Stimulated activated CD4-positive, alpha-beta T cell treated with anti-CD3 and anti-CD28 coated beads, Interleukin-2, amount 100 ng/mL, for 24 hours (primary cell): Measurements from ENCODE around the gene NUP160.
"Not testable (repeated sequence)": the region's sequence is repeated elsewhere in the genome, so short reads cannot be mapped to it uniquely, and the experiment has no call there.

Source experiments
- DNase-seq, 2 donors: peaks; one replicate each; pipeline ENCODE4 v3.0.0-alpha.2; 2020

Gene NUP160

GRCh38 chr11:47847892-47848699 is at the start of gene NUP160:
TSS of gene NUP160 (minus strand) at chr11:47848350. CDS start at chr11:47848318, 32 bp downstream.
- peak; percentile 93 to 95 for DNase-seq

GRCh38 chr11:47896199-47896598 is 48.0 kb upstream of the NUP160 start:
- no peak for DNase-seq

DNA sequence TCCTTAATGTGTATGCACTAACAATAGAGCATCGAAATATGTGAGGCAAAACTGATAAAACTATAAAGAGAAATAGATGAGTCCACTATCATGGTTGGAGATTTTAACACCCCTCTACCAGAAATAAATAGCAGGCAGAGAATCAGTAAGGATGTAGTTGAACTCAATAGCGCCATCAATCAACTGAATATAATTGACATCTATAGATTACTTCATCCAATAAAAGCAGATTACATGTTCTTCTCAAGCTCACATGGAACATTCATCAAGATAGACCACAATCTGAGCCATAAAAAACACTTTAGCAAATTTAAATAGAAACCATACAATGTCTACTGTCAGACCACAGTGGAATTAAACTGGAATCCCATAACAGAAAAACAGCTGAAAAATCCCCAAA is 46.9 kb upstream of the NUP160 start:
- DNase-seq: no peak

DNA sequence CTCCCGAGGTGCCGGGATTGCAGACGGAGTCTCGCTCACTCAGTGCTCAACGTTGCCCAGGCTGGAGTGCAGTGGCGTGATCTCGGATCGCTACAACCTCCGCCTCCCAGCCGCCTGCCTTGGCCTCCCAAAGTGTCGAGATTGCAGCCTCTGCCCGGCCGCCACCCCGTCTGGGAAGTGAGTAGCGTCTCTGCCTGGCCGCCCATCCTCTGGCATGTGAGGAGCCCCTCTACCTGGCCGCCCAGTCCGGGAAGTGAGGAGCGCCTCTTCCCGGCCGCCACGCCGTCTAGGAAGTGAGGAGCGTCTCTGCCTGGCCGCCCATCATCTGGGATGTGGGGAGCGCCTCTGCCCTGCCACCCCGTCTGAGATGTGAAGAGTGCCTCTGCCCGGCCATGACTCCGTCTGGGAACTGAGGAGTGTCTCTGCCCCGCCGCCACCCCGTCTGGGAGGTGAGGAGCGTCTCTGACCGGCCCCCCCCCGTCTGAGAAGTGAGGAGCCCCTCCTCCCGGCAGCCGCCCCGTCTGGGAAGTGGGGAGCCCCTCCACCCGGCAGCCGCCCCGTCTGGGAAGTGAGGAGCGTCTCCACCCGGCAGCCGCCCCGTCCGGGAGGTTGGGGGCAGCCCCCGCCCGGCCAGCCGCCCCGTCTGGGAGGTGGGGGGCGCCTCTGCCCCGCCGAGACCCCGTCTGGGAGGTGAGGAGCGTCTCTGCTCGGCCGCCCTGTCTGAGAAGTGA is 44.6 kb upstream of the NUP160 start:
- not testable (repeated sequence) for DNase-seq

DNA sequence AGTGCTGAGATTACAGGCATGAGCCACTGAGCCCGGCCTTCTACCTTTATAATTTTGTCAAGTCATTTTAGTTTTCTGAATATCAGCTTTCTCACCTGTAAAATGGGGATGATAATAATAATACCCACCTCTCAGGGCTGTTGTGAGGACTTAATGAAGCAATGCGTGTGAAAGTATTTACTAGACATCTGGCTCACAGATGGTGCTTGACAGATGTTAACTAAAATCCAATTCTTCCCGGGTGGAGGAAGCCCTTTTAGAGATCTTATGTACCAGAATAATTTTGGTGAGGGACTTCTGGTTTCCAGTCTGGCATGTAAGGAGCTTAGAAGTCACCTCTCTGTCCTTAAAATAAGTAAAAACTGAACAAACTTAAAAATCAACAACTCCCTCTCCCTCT is 43.7 kb upstream of the NUP160 start:
- no peak for DNase-seq

DNA sequence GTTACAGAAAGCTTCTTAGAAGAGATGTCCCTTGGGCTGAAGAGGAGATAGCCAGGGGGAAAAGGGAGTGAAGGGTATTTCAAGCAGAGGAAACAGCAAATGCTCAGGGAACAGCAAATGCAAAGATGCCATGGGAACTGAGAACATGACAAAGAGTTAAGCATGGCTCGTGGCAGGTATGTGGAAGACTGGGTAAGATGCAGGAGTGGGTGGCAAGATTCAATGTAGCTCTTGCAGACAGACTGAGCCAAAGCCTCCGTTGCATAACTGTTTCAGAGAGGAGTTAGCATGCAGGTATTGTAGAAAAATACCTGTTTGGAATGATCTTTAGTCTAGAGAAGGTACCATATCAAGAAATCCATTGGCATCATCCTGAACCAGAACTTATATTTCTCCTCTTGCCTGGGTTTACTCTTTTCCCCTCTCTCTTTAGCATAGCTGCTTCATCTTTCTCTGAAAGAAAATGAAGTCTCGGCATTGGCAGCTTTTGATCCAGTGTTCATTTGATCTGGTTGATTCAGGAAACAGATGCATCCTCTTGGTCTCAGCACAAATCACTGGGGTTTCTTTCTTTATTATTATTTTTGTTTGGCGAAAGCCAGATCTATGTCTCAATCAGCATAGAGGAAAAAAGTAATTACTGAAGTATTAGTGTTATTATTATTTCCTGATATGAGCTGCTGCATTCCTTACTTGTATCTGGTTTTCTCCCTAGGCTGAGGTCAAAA is 41.7 kb upstream of the NUP160 start:
- no peak for DNase-seq

DNA sequence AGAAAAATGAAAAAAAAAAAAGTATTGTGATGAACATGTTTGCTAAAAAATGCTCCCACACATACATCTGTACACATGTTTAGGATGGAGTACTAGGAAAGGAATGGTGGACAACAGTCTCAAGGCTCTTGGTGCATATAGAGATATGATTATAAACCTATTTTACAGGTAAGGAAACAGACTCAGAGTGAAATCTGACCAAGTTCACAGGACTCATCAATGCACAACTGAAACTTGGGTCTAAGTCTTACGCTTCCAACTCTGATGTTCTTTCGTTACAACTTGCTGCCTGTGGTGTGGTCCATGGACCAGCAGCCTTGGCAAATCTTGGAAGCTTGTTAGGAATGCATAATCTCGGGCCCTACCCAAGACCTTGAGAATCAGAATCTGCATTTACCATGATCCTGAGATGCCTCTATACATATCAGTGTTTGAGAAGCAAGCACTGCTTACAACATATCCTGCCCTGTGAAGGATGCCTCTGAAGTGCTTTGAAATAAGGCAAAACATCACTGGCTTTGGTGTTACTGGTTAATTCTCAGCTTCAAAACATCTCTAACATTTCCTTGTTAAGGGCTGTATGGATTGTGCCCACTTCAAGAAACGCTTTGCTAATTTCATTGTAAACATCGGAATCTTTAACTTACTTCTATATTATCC is 39.9 kb upstream of the NUP160 start:
- no peak for DNase-seq

GRCh38 chr11:47886096-47886495 is 37.9 kb upstream of the NUP160 start:
- DNase-seq: no peak

GRCh38 chr11:47882437-47882836 is 34.3 kb upstream of the NUP160 start:
- not testable (repeated sequence) for DNase-seq

- DNase-seq: no peak
Observed at GRCh38 chr11:47881145-47881544, 33.0 kb upstream of the NUP160 start.

- no peak for DNase-seq
Observed at GRCh38 chr11:47879259-47880158, 31.4 kb upstream of the NUP160 start.

- DNase-seq: not testable (repeated sequence)
Observed at GRCh38 chr11:47875858-47876257, 27.7 kb upstream of the NUP160 start.

DNA sequence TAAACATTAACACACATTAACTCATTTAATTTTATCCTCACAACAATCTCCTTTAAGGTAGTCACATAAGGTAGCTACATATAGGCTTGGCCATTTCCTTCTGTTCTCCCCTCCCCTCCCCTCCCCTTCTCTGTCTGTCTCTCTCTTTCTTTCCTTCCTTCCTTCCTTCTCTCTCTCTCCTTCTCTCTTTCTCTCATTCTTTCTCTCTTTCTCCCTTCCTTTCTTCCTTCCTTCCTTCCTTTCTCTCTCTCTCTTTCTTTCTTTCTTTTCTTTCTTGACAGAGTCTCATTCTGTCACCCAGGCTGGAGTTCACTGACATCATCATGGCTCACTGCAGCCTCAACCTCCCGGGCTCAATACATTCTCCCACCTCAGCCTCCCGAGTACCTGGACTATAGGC is 22.3 kb upstream of the NUP160 start:
- DNase-seq: no peak

DNA sequence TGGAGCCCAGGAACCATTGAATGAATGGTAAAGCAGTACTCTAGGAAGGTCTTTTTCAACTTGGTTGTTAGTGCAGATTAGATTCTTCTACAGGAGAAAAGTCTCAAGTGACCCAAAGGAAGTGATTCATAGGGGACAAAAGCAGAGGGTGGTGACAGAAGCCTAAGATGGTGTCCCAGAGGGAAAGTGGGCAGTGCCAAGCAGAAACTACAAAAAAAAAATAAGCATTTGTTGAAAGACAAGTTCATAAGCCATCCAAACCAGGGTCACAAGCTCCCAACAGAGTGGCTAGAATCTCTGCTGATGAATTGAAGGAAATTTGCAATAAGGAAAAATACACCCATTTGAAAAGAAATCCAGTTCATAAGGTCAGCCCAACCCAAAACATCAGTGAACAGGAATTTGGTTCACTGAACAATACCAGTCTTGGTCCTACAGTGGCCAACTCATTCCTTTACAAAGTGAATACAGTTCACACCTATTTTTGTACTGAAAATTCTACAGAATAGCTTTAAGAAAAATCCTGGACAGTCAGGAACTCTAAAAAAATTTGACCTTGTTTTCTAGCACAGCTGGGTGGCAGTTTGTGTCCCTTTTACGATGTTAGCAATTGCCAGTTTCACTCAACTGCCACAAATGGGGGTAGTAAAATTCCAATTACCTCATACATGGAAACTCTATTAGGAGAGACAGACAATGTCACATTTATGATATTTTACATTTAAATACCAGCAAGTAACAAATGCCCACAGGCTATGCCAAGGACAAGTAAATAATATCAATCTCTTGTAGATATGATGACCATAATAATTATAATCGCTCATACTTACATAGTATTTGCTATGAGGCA is 21.6 kb upstream of the NUP160 start:
- no peak for DNase-seq

GRCh38 chr11:47867823-47868222 is 19.7 kb upstream of the NUP160 start:
- DNase-seq: no peak

GRCh38 chr11:47866892-47867291 is 18.7 kb upstream of the NUP160 start:
- not testable (repeated sequence) for DNase-seq

- no peak for DNase-seq
Observed at GRCh38 chr11:47864901-47865300, 16.8 kb upstream of the NUP160 start.

- no peak for DNase-seq
Observed at GRCh38 chr11:47863898-47864430, 15.8 kb upstream of the NUP160 start.

- DNase-seq: no peak
Observed at GRCh38 chr11:47863189-47863897, 15.2 kb upstream of the NUP160 start.

DNA sequence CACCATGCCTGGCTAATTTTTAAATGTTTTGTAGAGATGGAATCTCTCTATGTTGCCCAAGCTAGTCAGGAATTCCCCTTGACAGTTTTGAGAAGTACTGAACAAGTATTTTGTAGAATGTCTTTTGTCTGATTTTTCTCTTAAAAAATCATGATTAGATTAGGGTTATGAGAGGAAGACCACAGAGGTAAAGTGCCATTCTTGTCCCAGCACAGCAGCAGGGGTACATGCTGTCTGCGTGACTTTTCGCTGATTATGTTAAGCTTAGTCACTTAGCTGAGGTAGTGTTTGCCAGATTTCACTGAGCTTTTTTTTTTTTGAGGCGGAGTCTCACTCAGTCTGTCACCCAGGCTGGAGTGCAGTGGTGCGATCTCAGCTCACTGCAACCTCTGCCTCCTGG is 13.6 kb upstream of the NUP160 start:
- DNase-seq: no peak
